Activated CD4-positive, alpha-beta T cell treated with anti-CD3 and anti-CD28 coated beads for 4 hours (primary cell): ENCODE results near the gene IGSF22.
A peak's percentile ranks its signal among the peaks of the same experiment; 100 is the strongest.
"Not testable (repeated sequence)": the region's sequence is repeated elsewhere in the genome, so short reads cannot be mapped to it uniquely, and the experiment has no call there.

Source experiments
- DNase-seq, 2 donors: peaks; one replicate each; pipeline ENCODE4 v3.0.0-alpha.2; 2020

Gene IGSF22

GRCh38 chr11:18709414-18709813 is 16.6 kb downstream of the IGSF22 start:
- DNase-seq = no peak

- no peak for DNase-seq
Observed at GRCh38 chr11:18707811-18708340, 18.1 kb downstream of the IGSF22 start.

- DNase-seq = peak; percentile 57 to 62
Observed at GRCh38 chr11:18706330-18707243, 19.4 kb downstream of the IGSF22 start.

GRCh38 chr11:18705651-18706281 is 20.2 kb downstream of the IGSF22 start:
- peak; percentile 18 to 25 for DNase-seq

- no peak for DNase-seq
Observed at GRCh38 chr11:18704698-18705097, 21.3 kb downstream of the IGSF22 start.

- no peak for DNase-seq
Observed at GRCh38 chr11:18704045-18704645, 21.8 kb downstream of the IGSF22 start.

GRCh38 chr11:18703001-18703763 is 22.8 kb downstream of the IGSF22 start:
- no peak for DNase-seq

GRCh38 chr11:18701614-18702216 is 24.3 kb downstream of the IGSF22 start:
- DNase-seq = no peak

- no peak for DNase-seq
Observed at GRCh38 chr11:18700872-18701271, 25.1 kb downstream of the IGSF22 start.

- no peak for DNase-seq
Observed at GRCh38 chr11:18700375-18700774, 25.6 kb downstream of the IGSF22 start.

GRCh38 chr11:18699848-18700261 is 26.1 kb downstream of the IGSF22 start:
- no peak for DNase-seq

- no peak for DNase-seq
Observed at GRCh38 chr11:18699269-18699596, 26.8 kb downstream of the IGSF22 start.

- DNase-seq = peak; percentile 89 to 90
Observed at GRCh38 chr11:18698341-18699268, 27.4 kb downstream of the IGSF22 start, which contains the start of gene TMEM86A. TMEM86A (plus strand) TSS chr11:18698779; CDS start chr11:18698887, 108 bp downstream.

- no peak for DNase-seq
Observed at GRCh38 chr11:18697576-18697975, 28.4 kb downstream of the IGSF22 start.

- DNase-seq = no peak
Observed at GRCh38 chr11:18696638-18697225, 29.3 kb downstream of the IGSF22 start.

- no peak for DNase-seq
Observed at GRCh38 chr11:18692941-18693760, 32.8 kb downstream of the IGSF22 start.

GRCh38 chr11:18691467-18692140 is 34.4 kb downstream of the IGSF22 start:
- not testable (repeated sequence) for DNase-seq

GRCh38 chr11:18684267-18684666 is 41.7 kb downstream of the IGSF22 start:
- DNase-seq = no peak

- no peak for DNase-seq
Observed at GRCh38 chr11:18682466-18682865, 43.5 kb downstream of the IGSF22 start.
